Pancreas (tissue), 10 donors: ENCODE data around the gene BAHD1. TPM values are rescaled to one million over a fixed set of nuclear protein-coding genes. Genes with fewer than 3 reads are reported as not detected.

Experiments
- ATAC-seq, 4 donors: fragments of 200-7000 bp; cut with Tn5 transposase; one replicate each; pipeline versions ENCODE4 v1.8.0 to v1.9.1; 2020; ENCODE audit warnings: mild to moderate bottlenecking in 4 of 4, moderate library complexity in 4 of 4
- DNase-seq, 6 donors: peaks; one replicate each; pipeline ENCODE4 v3.0.0-alpha.2; 2020
- FAIRE-seq: peaks from 2 replicates; lab custom pipeline; 2012; peaks lifted over from hg19 to GRCh38; lab: Jason Lieb, UNC
- H3K27ac ChIP-seq, 4 donors: fragments of 200-600 bp; sonication (generic); 1 replicate in 3 of 4; 2 replicates in 1 of 4; pipeline versions ENCODE4 v1.5.0 to v1.8.0; 2020
- H3K27me3 ChIP-seq, 4 donors: fragments of 200-600 bp; one replicate each; pipeline ENCODE4 v1.8.0; 2021
- H3K36me3 ChIP-seq, 3 donors: fragments of 200-600 bp; sonication (generic) in 1 of 3; one replicate each; pipeline versions ENCODE4 v1.5.0 to v1.8.0; 2020 to 2021
- H3K4me1 ChIP-seq, 3 donors: fragments of 200-600 bp; one replicate each; pipeline ENCODE4 v1.8.0; 2021
- H3K4me3 ChIP-seq, 4 donors: fragments of 200-600 bp; sonication (generic) in 2 of 4; one replicate each; pipeline versions ENCODE4 v1.5.0 to v1.8.0; 2020 to 2021
- H3K9me3 ChIP-seq, 4 donors: fragments of 200-600 bp; one replicate each; pipeline ENCODE4 v1.8.0; 2021
- CTCF ChIP-seq, 4 donors: fragments of 200-600 bp; sonication (generic) in 3 of 4; IDR thresholded peaks; one replicate each; pipeline versions ENCODE4 v1.5.0 to v1.8.0; 2021; ENCODE audit warnings: antibody characterized with exemption in 4 of 4
- WGBS, 2 donors: extraction: QIAGEN DNeasy Blood & Tissue Kit; methylation state at CpG; one replicate each; pipeline ENCODE4 v1.1.7; 2013; 5-methylcytosine and 5-hydroxymethylcytosine counted together
- intact Hi-C, 3 donors: fragments of 100-400 bp; cut with DNase I; formaldehyde crosslinking; loops; one replicate each; pipeline versions ENCODE4 v1.11.1 to v1.14.2; 2022
- polyA plus RNA-seq, 2 donors: library from polyadenylated mRNA; stranded (reverse); fragments of 200-250 nt; gene quantifications; one replicate each; pipeline ENCODE4 v1.2.3, GENCODE V29; 2013
- total RNA-seq, 6 donors: library from RNA; stranded (reverse); fragmentation: NEBNext Ultra II Directional in 4 of 6; extraction: Animal tissue kit (Norgen Biotek cat#: 25700) in 4 of 6; gene quantifications; one replicate each; pipeline versions ENCODE4 v1.2.1 to v1.2.4, GENCODE V29; 2021 to 2023
- donor health status: healthy with polysubstance abuse.
- donor health status: DM: no; HTN: no; CAD: no; lungs with moderate emphysema.
- donor health status: DM: no; HTN: no; CAD: no.
- donor health status: control.
- donor health status: control.
- donor health status: Bipolar disorder and iron deficiency.
- donor health status: DM: yes; HTN: yes; CAD: no.
- donor health status: DM: no; HTN: no; CAD: no.
- donor health status: DM: no; HTN: no; CAD: no.
- donor health status: DM: yes; HTN: yes; CAD: no.

BAHD1 gene
- total and polyA plus RNA-seq, 8 donors: 8.0 to 16.3 (median 10.7) TPM

- no peaks in the 10 kb centered on the region for H3K27me3 ChIP-seq
- TF ChIP-seq CTCF (IDR thresholded peaks at IDR 0.05): no peak
- intact Hi-C loops: no loop called here
- peak overlapping the region in 2 of 4 donors; percentile 74 to 82 for H3K27ac ChIP-seq
- FAIRE-seq (no peak), ATAC-seq (peak in 3 of 4 donors; percentile 7 to 35 (median 33)), DNase-seq (peak in 5 of 6 donors; percentile 57 to 84 (median 65))
- H3K4me3 ChIP-seq: no peak overlapping the region
- H3K9me3 ChIP-seq: no peaks in the 10 kb centered on the region
- no peaks in the 10 kb centered on the region for H3K36me3 ChIP-seq
- 21 to 24% methylated on average over 12 of the region's 12 CpGs for WGBS, 2 donors
- peaks cover 7 to 35% (median 11%) of the 10 kb centered on the region in 3 donors for H3K4me1 ChIP-seq
Measured at GRCh38 chr15:40438712-40439111, 2.0 kb upstream of the BAHD1 start.

GRCh38 chr15:40439461-40439959 lies 1.2 kb upstream of the BAHD1 start:
- TF ChIP-seq CTCF (IDR thresholded peaks at IDR 0.05): no peak
- no peaks in the 10 kb centered on the region for H3K36me3 ChIP-seq
- peak; percentile 18 to 40 (median 24) for ATAC-seq
- no peaks in the 10 kb centered on the region for H3K9me3 ChIP-seq
- H3K4me1 ChIP-seq: peaks cover 7 to 37% (median 11%) of the 10 kb centered on the region in 3 donors
- FAIRE-seq: no peak
- peak overlapping the region; percentile 51 to 82 (median 67) for H3K27ac ChIP-seq
- H3K4me3 ChIP-seq: peak overlapping the region; percentile 10 to 92 (median 54)
- peak in 4 of 6 donors; percentile 43 to 68 (median 54) for DNase-seq
- no peaks in the 10 kb centered on the region for H3K27me3 ChIP-seq
- intact Hi-C loops: no loop called here
- 6 to 7% methylated on average over 15 of the region's 15 CpGs for WGBS, 2 donors

GRCh38 chr15:40439960-40440742 lies 602 bp upstream of the BAHD1 start:
- Histone ChIP-seq H3K4me1 (peaks cover 7 to 39% (median 11%) of the 10 kb centered on the region in 3 donors), H3K36me3 (no peaks in the 10 kb centered on the region), H3K27me3 (no peaks in the 10 kb centered on the region), H3K27ac (peak overlapping the region; percentile 51 to 82 (median 67)), H3K4me3 (peak overlapping the region; percentile 10 to 92 (median 54)), H3K9me3 (no peaks in the 10 kb centered on the region)
- DNase-seq: peak in 5 of 6 donors; percentile 58 to 84 (median 67)
- no peak for FAIRE-seq
- no peak for TF ChIP-seq CTCF (IDR thresholded peaks at IDR 0.05)
- 0% methylated on average over 33 to 35 of the region's 35 CpGs for whole genome bisulfite sequencing, 2 donors
- peak; percentile 35 to 61 (median 50) for ATAC-seq
- intact Hi-C loops: no loop called here

- no peak for FAIRE-seq
- no peaks in the 10 kb centered on the region for H3K36me3 ChIP-seq
- no peaks in the 10 kb centered on the region for H3K9me3 ChIP-seq
- H3K27me3 ChIP-seq: no peaks in the 10 kb centered on the region
- ATAC-seq: peak in 2 of 4 donors; percentile 1 to 4
- H3K4me1 ChIP-seq: peaks cover 7 to 32% (median 7%) of the 10 kb centered on the region in 3 donors
- peak overlapping the region; percentile 62 to 92 (median 86) for H3K4me3 ChIP-seq
- H3K27ac ChIP-seq: peak overlapping the region in 3 of 4 donors; percentile 2 to 44 (median 8)
- WGBS, 2 donors: 1% methylated on average over 50 to 119 of the region's 119 CpGs
- peak in 5 of 6 donors; percentile 48 to 86 (median 62) for DNase-seq
- TF ChIP-seq CTCF (IDR thresholded peaks at IDR 0.05): no peak
- intact Hi-C loops: no loop called here
Measured at GRCh38 chr15:40441565-40442531, 1.1 kb downstream of the BAHD1 start.
